ENCODE data around the gene TST.
"Not testable (repeated sequence)": the region's sequence is repeated elsewhere in the genome, so short reads cannot be mapped to it uniquely, and the experiment has no call there.

The TST gene

DNA sequence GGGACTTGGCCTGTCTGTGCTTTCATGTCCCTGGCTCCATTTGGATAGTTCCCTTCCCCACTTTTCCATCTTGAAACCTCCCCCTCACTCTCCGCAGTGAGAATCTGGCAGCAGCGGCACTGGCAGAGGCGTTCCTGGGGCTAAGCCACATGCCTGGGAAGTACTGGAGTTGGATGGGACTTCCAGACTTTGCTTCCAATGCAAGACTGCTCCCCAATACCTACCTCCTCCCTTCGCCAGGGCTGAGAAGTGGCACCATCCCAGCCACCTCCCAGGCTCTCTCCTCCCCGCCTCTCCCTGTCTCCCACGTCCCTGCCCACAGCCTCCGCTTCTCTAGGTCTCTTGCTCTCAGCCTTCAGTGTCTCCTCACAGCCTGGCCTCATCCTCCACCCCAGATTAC is 16.6 kb downstream of the TST start:
- no peak for DNase-seq (ENCODE audit: insufficient read length, low spot score)
- no peak for FAIRE-seq
- TF ChIP-seq POLR2A (IDR thresholded peaks at IDR 0.05; ENCODE audit: low read depth, low read length) = no peak

DNA sequence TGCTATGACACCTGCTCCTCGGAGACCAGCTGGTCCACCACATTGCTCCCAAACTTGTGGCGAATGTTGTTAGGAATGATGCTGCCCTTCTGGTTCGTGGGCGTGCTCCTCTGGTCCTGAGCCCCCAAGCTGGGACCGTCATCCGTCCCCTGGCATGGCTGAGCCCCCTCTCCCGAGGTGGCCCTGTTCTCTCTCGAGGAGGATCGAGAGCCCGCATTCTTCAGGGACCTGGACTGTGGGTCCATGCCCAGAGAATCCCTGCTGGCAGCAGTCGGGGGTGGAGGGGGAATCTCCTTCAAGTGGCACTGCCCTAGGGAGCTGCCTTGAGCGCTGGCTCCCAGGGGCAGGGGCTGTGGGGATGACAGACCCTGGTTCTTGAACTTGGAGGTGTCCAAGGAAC is 17.4 kb downstream of the TST start:
- no peak for DNase-seq (ENCODE audit: insufficient read length, low spot score)
- no peak for TF ChIP-seq POLR2A (IDR thresholded peaks at IDR 0.05; ENCODE audit: low read depth, low read length)
- no peak for FAIRE-seq

DNA sequence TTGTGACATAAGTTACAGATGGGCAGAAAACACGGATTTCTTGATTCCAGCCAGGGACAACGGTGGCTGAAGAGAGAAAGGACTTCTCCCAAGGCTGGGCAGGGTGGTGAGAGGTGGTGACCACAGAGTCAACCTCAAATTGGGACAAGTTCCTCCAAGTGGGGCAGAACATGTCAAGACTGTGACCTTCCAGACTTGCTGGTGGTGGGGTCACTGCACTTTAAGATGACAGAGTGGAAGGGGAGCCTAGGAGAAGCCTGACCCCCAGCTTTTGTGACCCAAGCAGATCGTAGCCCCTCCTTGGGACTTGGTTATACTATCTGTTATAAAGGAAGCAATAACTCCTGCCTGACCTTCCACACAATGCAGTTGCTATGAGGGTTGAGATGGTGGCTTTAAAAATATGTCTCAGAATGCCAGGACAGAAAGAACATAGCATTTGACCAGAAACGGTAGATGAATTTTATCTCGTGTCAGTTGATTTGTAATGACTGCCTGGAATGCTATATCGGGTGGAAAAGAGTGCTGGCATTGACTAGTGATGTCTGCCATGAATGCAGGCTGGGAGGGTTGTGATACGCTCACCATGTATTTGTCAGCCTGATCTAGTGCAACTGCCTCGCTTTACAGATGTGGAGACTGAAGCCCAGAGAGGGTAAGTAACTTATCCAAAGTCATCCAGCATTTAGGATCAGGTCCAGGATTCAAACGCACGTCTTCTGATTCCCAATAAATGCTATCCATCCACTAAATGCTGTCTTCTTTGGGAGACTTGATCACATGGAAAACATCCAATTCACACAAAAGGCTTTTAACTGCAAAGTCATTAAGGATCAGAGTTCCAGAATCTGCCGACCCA is 18.3 kb downstream of the TST start:
- FAIRE-seq (no peak), DNase-seq (ENCODE audit: insufficient read length, low spot score) (no peak)

DNA sequence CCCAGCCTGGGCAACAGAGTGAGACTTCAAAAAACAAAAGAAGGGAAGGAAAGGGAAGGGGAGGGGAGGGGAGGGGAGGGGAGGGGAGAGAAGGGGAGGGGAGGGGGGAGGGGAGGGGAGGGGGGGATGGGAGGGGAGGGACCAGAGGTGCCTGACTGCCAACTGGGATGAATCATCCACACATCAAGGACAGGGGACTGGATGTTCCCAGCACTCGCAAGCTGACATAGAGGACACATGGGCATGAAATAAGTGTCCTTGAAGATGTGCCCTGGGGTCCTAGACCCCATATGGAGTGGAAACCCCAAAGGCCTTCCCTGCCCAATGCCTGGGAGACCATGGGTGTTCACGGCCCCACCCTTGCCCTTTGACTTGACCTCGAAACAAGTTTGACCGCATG is 19.8 kb downstream of the TST start:
- FAIRE-seq = no peak

More for the DNA sequence above, 18.3 kb downstream of the TST start:
- no peak for TF ChIP-seq POLR2A (IDR thresholded peaks at IDR 0.05; ENCODE audit: low read depth, low read length)

GRCh38 chr22:36998620-36999351 is 20.5 kb downstream of the TST start:
- DNase-seq (ENCODE audit: insufficient read length, low spot score) = peak; percentile 44
- FAIRE-seq = no peak
- TF ChIP-seq POLR2A (IDR thresholded peaks at IDR 0.05; ENCODE audit: low read depth, low read length) = no peak

More for the DNA sequence above, 19.8 kb downstream of the TST start:
- DNase-seq (ENCODE audit: insufficient read length, low spot score) = peak; percentile 45
- TF ChIP-seq POLR2A (IDR thresholded peaks at IDR 0.05; ENCODE audit: low read depth, low read length) = no peak

DNA sequence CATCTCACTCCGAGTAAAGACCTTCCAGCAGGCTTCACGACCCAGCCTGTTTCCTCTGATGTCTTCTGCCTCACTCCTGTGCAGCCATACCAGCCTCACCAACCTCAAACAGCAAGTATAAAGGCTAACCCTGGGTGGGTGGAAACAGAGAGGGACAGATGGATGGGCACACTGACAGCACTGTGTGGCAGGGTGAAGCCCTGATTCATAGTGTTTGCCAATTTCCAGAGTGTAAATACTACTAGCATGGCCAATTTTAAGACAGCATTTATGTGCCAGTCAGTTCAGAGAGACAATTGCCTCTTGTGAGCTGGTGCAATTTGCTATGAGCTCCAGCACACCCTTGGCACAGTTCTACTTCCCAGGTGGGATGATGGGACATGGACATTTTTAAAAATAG is 21.5 kb downstream of the TST start:
- DNase-seq (ENCODE audit: insufficient read length, low spot score) = no peak
- no peak for FAIRE-seq
- TF ChIP-seq POLR2A (IDR thresholded peaks at IDR 0.05; ENCODE audit: low read depth, low read length) = no peak

GRCh38 chr22:36991206-36991605 is 28.0 kb downstream of the TST start:
- DNase-seq (ENCODE audit: insufficient read length, low spot score) = no peak
- TF ChIP-seq POLR2A (IDR thresholded peaks at IDR 0.05; ENCODE audit: low read depth, low read length) = no peak
- no peak for FAIRE-seq

- DNase-seq (ENCODE audit: insufficient read length, low spot score) (no peak), FAIRE-seq (no peak)
- no peak for TF ChIP-seq POLR2A (IDR thresholded peaks at IDR 0.05; ENCODE audit: low read depth, low read length)
Measured at GRCh38 chr22:36990457-36990856, 28.8 kb downstream of the TST start.

- not testable (repeated sequence) for DNase-seq (ENCODE audit: insufficient read length, low spot score); FAIRE-seq
Measured at GRCh38 chr22:36989012-36989411, 30.2 kb downstream of the TST start.

DNA sequence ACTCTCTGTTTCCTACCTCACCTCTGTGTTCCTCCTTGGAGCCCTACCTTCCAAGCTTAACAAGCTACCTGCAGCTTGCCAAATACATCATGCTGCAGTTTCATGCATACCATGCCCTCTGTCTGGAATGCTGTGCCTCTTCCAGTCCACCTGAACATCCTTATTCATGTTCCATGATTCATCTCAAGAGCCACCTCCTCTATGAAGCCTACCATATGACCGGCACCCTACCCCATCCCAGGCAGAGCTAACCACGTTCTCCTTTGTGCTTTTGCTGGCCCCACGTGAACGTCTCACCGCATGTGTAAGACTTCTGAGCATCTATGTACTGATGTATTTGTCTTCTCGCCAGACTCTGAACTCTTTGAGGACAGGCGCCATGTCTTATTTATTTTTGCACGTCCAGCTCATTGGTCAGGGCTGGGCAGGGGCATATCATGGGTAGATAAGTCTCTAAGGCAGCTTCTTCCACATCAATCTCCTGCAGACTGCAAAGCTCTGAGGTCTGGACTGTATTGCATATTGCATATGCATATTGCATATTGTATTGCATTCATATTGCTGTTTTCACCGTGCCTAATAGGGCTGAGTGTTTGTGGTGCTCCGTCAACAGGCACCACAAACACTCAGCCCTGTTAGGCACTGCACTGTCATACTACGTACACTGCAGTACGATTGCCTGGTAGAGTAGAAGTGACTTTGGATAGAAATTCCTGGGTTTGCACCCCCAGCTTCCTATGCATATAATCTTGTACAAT is 31.0 kb downstream of the TST start:
- DNase-seq (ENCODE audit: insufficient read length, low spot score) = no peak
- FAIRE-seq = no peak
- no peak for TF ChIP-seq POLR2A (IDR thresholded peaks at IDR 0.05; ENCODE audit: low read depth, low read length)

GRCh38 chr22:36986242-36986821 is 32.9 kb downstream of the TST start:
- FAIRE-seq = no peak
- no peak for TF ChIP-seq POLR2A (IDR thresholded peaks at IDR 0.05; ENCODE audit: low read depth, low read length)
- DNase-seq (ENCODE audit: insufficient read length, low spot score) = no peak

- no peak for FAIRE-seq
- no peak for TF ChIP-seq POLR2A (IDR thresholded peaks at IDR 0.05; ENCODE audit: low read depth, low read length)
- no peak for DNase-seq (ENCODE audit: insufficient read length, low spot score)
Measured at GRCh38 chr22:36985211-36985889, 33.9 kb downstream of the TST start.

DNA sequence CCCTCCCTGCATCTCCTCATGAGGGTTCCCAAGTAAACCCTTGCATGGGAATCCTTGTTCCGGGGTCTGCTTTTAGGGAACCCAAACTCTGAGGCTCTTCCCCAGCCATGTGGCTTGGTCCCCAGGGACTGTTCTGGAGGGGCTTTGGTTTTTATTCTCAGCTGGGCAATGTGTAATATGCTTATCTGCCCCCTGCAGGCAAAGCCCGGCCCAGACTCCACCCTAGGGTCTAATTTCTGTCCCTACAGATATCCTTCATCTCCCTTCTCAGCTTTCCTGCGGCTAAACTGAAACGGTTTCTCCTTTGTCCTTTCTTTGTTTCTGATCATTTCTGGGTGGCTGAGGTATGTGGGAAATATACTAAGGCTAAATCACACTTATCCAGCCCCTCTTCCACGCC is 37.1 kb downstream of the TST start:
- TF ChIP-seq POLR2A (IDR thresholded peaks at IDR 0.05; ENCODE audit: low read depth, low read length) = no peak
- DNase-seq (ENCODE audit: insufficient read length, low spot score) (no peak), FAIRE-seq (no peak)

All from H54 (cell line).